ENCODE measurements around the gene SPRR2G. TPM values are rescaled to one million over a fixed set of nuclear protein-coding genes. Genes with fewer than 3 reads are reported as not detected.
"Not testable (repeated sequence)": the region's sequence is repeated elsewhere in the genome, so short reads cannot be mapped to it uniquely, and the experiment has no call there.

SPRR2G gene
- total RNA-seq, 2 experiments from 2014 or later, result not detected

- CTCF ChIA-PET, result no interaction called here
- DNase-seq, result no peak
Observed at GRCh38 chr1:153140484-153140883, 10.2 kb downstream of the SPRR2G start.

GRCh38 chr1:153133743-153134142 lies 16.9 kb downstream of the SPRR2G start:
- Histone ChIP-seq H3K4me3 (ENCODE audit: low read length) (no peak overlapping the region), H3K4me1 (ENCODE audit: insufficient read depth, low read length) (no peaks in the 10 kb centered on the region), H3K36me3 (ENCODE audit: insufficient read depth, low read length) (no peaks in the 10 kb centered on the region), H3K9me3 (ENCODE audit: control insufficient read depth in 1 of 2, insufficient read depth in 1 of 2, low read length in 2 of 2) (no peaks in the 10 kb centered on the region), H3K27ac (ENCODE audit: low read depth in 1 of 2, low read length in 2 of 2) (no peak overlapping the region), H3K27me3 (ENCODE audit: control insufficient read depth in 1 of 2, insufficient read depth in 2 of 2, low read length in 2 of 2) (peaks cover 13 to 43% of the 10 kb centered on the region in 2 experiments)
- ChIA-PET POLR2A (no interaction called here), CTCF (no interaction called here)
- DNase-seq (no peak), ATAC-seq (ENCODE audit: poor library complexity) (no peak)
- intact Hi-C loops (cut with DNase I, micrococcal nuclease), result no loop called here
- no peak overlapping the region for H3K4me3 Mint-ChIP-seq
- no peak for TF ChIP-seq CTCF (IDR thresholded peaks at IDR 0.05)
- H3K36me3 Mint-ChIP-seq (ENCODE audit: low read depth), result no peaks in the 10 kb centered on the region
- peaks cover 70% of the 10 kb centered on the region for H3K27me3 Mint-ChIP-seq
- no peaks in the 10 kb centered on the region for H3K4me1 Mint-ChIP-seq (ENCODE audit: low read depth)
- no peak overlapping the region for H3K27ac Mint-ChIP-seq
- no peaks in the 10 kb centered on the region for H3K9me3 Mint-ChIP-seq

More at GRCh38 chr1:153140484-153140883, 10.2 kb downstream of the SPRR2G start:
- POLR2A ChIA-PET, result no interaction called here
- Histone ChIP-seq H3K36me3 (ENCODE audit: insufficient read depth, low read length) (no peaks in the 10 kb centered on the region), H3K27ac (ENCODE audit: low read depth in 1 of 2, low read length in 2 of 2) (no peak overlapping the region), H3K27me3 (ENCODE audit: control insufficient read depth in 1 of 2, insufficient read depth in 2 of 2, low read length in 2 of 2) (peaks cover 7 to 11% of the 10 kb centered on the region in 2 experiments), H3K9me3 (ENCODE audit: control insufficient read depth in 1 of 2, insufficient read depth in 1 of 2, low read length in 2 of 2) (no peaks in the 10 kb centered on the region), H3K4me1 (ENCODE audit: insufficient read depth, low read length) (no peaks in the 10 kb centered on the region), H3K4me3 (ENCODE audit: low read length) (no peak overlapping the region)
- intact Hi-C loops (cut with DNase I, micrococcal nuclease), result no loop called here
- TF ChIP-seq CTCF (IDR thresholded peaks at IDR 0.05), result no peak
- H3K9me3 Mint-ChIP-seq, result no peaks in the 10 kb centered on the region
- ATAC-seq (ENCODE audit: poor library complexity), result no peak
- no peaks in the 10 kb centered on the region for H3K4me1 Mint-ChIP-seq (ENCODE audit: low read depth)
- H3K36me3 Mint-ChIP-seq (ENCODE audit: low read depth), result no peaks in the 10 kb centered on the region
- peaks cover 53% of the 10 kb centered on the region for H3K27me3 Mint-ChIP-seq
- H3K27ac Mint-ChIP-seq, result no peak overlapping the region
- no peak overlapping the region for H3K4me3 Mint-ChIP-seq

GRCh38 chr1:153133267-153133666 lies 17.4 kb downstream of the SPRR2G start:
- Histone ChIP-seq H3K4me3 (ENCODE audit: low read length) (no peak overlapping the region), H3K36me3 (ENCODE audit: insufficient read depth, low read length) (no peaks in the 10 kb centered on the region), H3K4me1 (ENCODE audit: insufficient read depth, low read length) (no peaks in the 10 kb centered on the region), H3K27ac (ENCODE audit: low read depth in 1 of 2, low read length in 2 of 2) (no peak overlapping the region), H3K27me3 (ENCODE audit: control insufficient read depth in 1 of 2, insufficient read depth in 2 of 2, low read length in 2 of 2) (peaks cover 13 to 43% of the 10 kb centered on the region in 2 experiments), H3K9me3 (ENCODE audit: control insufficient read depth in 1 of 2, insufficient read depth in 1 of 2, low read length in 2 of 2) (no peaks in the 10 kb centered on the region)
- ATAC-seq (ENCODE audit: poor library complexity) (no peak), DNase-seq (no peak)
- CTCF ChIA-PET, result no interaction called here
- POLR2A ChIA-PET, result no interaction called here
- no peak for TF ChIP-seq CTCF (IDR thresholded peaks at IDR 0.05)
- no peak overlapping the region for H3K4me3 Mint-ChIP-seq
- intact Hi-C loops (cut with DNase I, micrococcal nuclease), result no loop called here
- no peaks in the 10 kb centered on the region for H3K4me1 Mint-ChIP-seq (ENCODE audit: low read depth)
- no peak overlapping the region for H3K27ac Mint-ChIP-seq
- no peaks in the 10 kb centered on the region for H3K36me3 Mint-ChIP-seq (ENCODE audit: low read depth)
- H3K27me3 Mint-ChIP-seq, result peaks cover 70% of the 10 kb centered on the region
- no peaks in the 10 kb centered on the region for H3K9me3 Mint-ChIP-seq

- H3K4me3 ChIP-seq (ENCODE audit: low read length); ATAC-seq (ENCODE audit: poor library complexity); H3K4me1 ChIP-seq (ENCODE audit: insufficient read depth, low read length); H3K27ac Mint-ChIP-seq; H3K27ac ChIP-seq (ENCODE audit: low read depth in 1 of 2, low read length in 2 of 2); DNase-seq; H3K36me3 Mint-ChIP-seq (ENCODE audit: low read depth); H3K4me3 Mint-ChIP-seq; intact Hi-C loops (cut with DNase I, micrococcal nuclease); H3K36me3 ChIP-seq (ENCODE audit: insufficient read depth, low read length); CTCF ChIA-PET; H3K4me1 Mint-ChIP-seq (ENCODE audit: low read depth); POLR2A ChIA-PET; H3K9me3 Mint-ChIP-seq; H3K9me3 ChIP-seq (ENCODE audit: control insufficient read depth in 1 of 2, insufficient read depth in 1 of 2, low read length in 2 of 2): not testable (repeated sequence)
- H3K27me3 ChIP-seq (ENCODE audit: control insufficient read depth in 1 of 2, insufficient read depth in 2 of 2, low read length in 2 of 2), result peaks cover 8 to 34% of the 10 kb centered on the region in 2 experiments
- H3K27me3 Mint-ChIP-seq, result peaks cover 36% of the 10 kb centered on the region
Observed at GRCh38 chr1:153128688-153129087, 22.0 kb downstream of the SPRR2G start.

All from CD4-positive, alpha-beta T cell (primary cell).